GM12878 (cell line): ENCODE results near the gene SLC1A2. TPM values are rescaled to one million over a fixed set of nuclear protein-coding genes. Genes with fewer than 3 reads are reported as not detected.

Experiments
- ATAC-seq: fragments of 200-7000 bp; cut with Tn5 transposase; 3 replicates; pipeline ENCODE4 v1.9.1; 2020; ENCODE audit warnings: mild to moderate bottlenecking, moderate library complexity
- BruUV-seq: library from RNA; stranded (reverse); fragments of 400-500 nt; replicated peaks from 2 replicates; lab custom pipeline; 2021; lab: Mats Ljungman, UMichigan
- CTCF ChIA-PET: fragments of 300-600 bp; sonication (Branson Sonifier 250); formaldehyde crosslinking; extraction: SDS; loops from one replicate; lab custom pipeline; 2021; ENCODE audit warnings: inconsistent platforms; lab: Yijun Ruan, JAX
- POLR2A ChIA-PET: fragments of 350-600 bp; formaldehyde crosslinking; extraction: SDS; loops from one replicate; lab custom pipeline; 2021; ENCODE audit warnings: inconsistent platforms; lab: Charles Lee
- RAD21 ChIA-PET: fragments of 300-600 bp; sonication (Branson Sonifier 250); formaldehyde crosslinking; loops from one replicate; lab custom pipeline; 2023; ENCODE audit warnings: antibody characterized with exemption; ENCODE audit not compliant: unreplicated experiment; lab: Charles Lee
- SMC1A ChIA-PET: fragments of 300-600 bp; sonication (Branson Sonifier 250); formaldehyde crosslinking; loops from one replicate; lab custom pipeline; 2023; ENCODE audit not compliant: unreplicated experiment, uncharacterized antibody; lab: Charles Lee
- DNase-seq: peaks from one replicate; pipeline ENCODE4 v3.0.0-alpha.2; 2011; ENCODE audit warnings: low read depth, low spot score
- FAIRE-seq: peaks from 3 replicates; lab custom pipeline; 2011; peaks lifted over from hg19 to GRCh38; lab: Jason Lieb, UNC
- H2AFZ ChIP-seq: 2 replicates; pipeline ENCODE4 v1.6.0; 2011; ENCODE audit warnings: low read depth, low read length, control low read depth; ENCODE audit not compliant: control insufficient read depth
- H3K27ac ChIP-seq: 2 replicates; pipeline ENCODE4 v1.5.1; 2011; ENCODE audit warnings: control low read depth; ENCODE audit not compliant: control insufficient read depth, insufficient read depth
- H3K27me3 ChIP-seq, 2 experiments: replicated peaks in 1 of 2; 2 replicates each; pipeline versions ENCODE4 v1.6.0 to v1.6.1; 2011; ENCODE audit warnings: low read length in 1 of 2; ENCODE audit not compliant: control insufficient read depth in 2 of 2, insufficient read depth in 2 of 2
- H3K36me3 ChIP-seq, 2 experiments: 2 replicates each; pipeline ENCODE4 v1.5.1; 2011; ENCODE audit warnings: low read length in 1 of 2; ENCODE audit not compliant: control insufficient read depth in 2 of 2, insufficient read depth in 2 of 2
- H3K4me1 ChIP-seq: 2 replicates; pipeline ENCODE4 v1.6.1; 2011; ENCODE audit warnings: mild to moderate bottlenecking, low read length, moderate library complexity, mixed read lengths; ENCODE audit not compliant: control insufficient read depth, insufficient read depth
- H3K4me2 ChIP-seq: 2 replicates; pipeline ENCODE4 v1.6.0; 2011; ENCODE audit warnings: control low read depth; ENCODE audit not compliant: control insufficient read depth, insufficient read depth
- H3K4me3 ChIP-seq: fragments of 200-600 bp; sonication (generic); 2 replicates; pipeline ENCODE4 v1.5.1; 2016
- H3K79me2 ChIP-seq: 2 replicates; pipeline ENCODE4 v1.6.0; 2011; ENCODE audit warnings: low read length; ENCODE audit not compliant: control insufficient read depth, insufficient read depth
- H3K9ac ChIP-seq: 2 replicates; pipeline ENCODE4 v1.8.0; 2011; ENCODE audit warnings: low read length, control low read depth, mixed read lengths; ENCODE audit not compliant: control insufficient read depth, insufficient read depth
- H3K9me3 ChIP-seq: replicated peaks from 3 replicates; pipeline ENCODE4 v1.5.1; 2011; ENCODE audit warnings: mild to moderate bottlenecking, low read length; ENCODE audit not compliant: control insufficient read depth, insufficient read depth
- H4K20me1 ChIP-seq: 2 replicates; pipeline ENCODE4 v1.6.0; 2011; ENCODE audit not compliant: control insufficient read depth, insufficient read depth
- CBFB ChIP-seq: IDR thresholded peaks from 2 replicates; pipeline ENCODE4 v1.6.1; 2016; ENCODE audit warnings: antibody characterized with exemption, low read depth
- CREM ChIP-seq: IDR thresholded peaks from 2 replicates; pipeline ENCODE4 v1.6.1; 2014; ENCODE audit warnings: antibody characterized with exemption, low read depth
- FOS ChIP-seq: IDR thresholded peaks from 3 replicates; pipeline ENCODE4 v1.6.1; 2011; ENCODE audit warnings: borderline replicate concordance; ENCODE audit not compliant: insufficient read length; ENCODE audit errors: extremely low read depth
- HCFC1 ChIP-seq: fragments of 150-350 bp; IDR thresholded peaks from 2 replicates; pipeline ENCODE4 v1.6.1; 2014; ENCODE audit warnings: low read length
- KAT2A ChIP-seq: conservative IDR thresholded peaks from 2 replicates; pipeline ENCODE4 v1.6.1; 2011; ENCODE audit warnings: low read depth, low read length; ENCODE audit not compliant: control insufficient read depth
- KLF5 ChIP-seq: fragments of 450-650 bp; IDR thresholded peaks from 2 replicates; pipeline ENCODE4 v1.6.1; 2014; ENCODE audit warnings: mild to moderate bottlenecking; ENCODE audit not compliant: partially characterized antibody
- SPI1 ChIP-seq: IDR thresholded peaks from 2 replicates; pipeline ENCODE4 v1.6.1; 2011; ENCODE audit warnings: low read depth, mild to moderate bottlenecking, low read length, moderate library complexity, borderline replicate concordance; ENCODE audit not compliant: insufficient read depth
- SUZ12 ChIP-seq: fragments of 200-600 bp; sonication (generic); IDR thresholded peaks from one replicate; pipeline ENCODE4 v1.6.1; 2018; ENCODE audit warnings: antibody characterized with exemption, mild to moderate bottlenecking; ENCODE audit not compliant: unreplicated experiment
- TARDBP ChIP-seq: IDR thresholded peaks from 2 replicates; pipeline ENCODE4 v1.6.1; 2016; ENCODE audit warnings: borderline replicate concordance
- TCF12 ChIP-seq: IDR thresholded peaks from 2 replicates; pipeline ENCODE4 v1.6.1; 2011; ENCODE audit warnings: low read depth, mild to moderate bottlenecking, low read length
- YBX1 ChIP-seq: fragments of 450-650 bp; IDR thresholded peaks from 2 replicates; pipeline ENCODE4 v1.6.1; 2016; ENCODE audit warnings: antibody characterized with exemption
- ZNF622 ChIP-seq: fragments of 450-650 bp; IDR thresholded peaks from 2 replicates; pipeline ENCODE4 v1.6.1; 2017; ENCODE audit warnings: mild to moderate bottlenecking, inconsistent platforms
- WGBS: methylation state at CpG from one replicate; pipeline ENCODE4 v1.1.6; 2016; ENCODE audit warnings: low lambda C conversion rate; ENCODE audit not compliant: insufficient replicate concordance, insufficient coverage; ENCODE audit errors: missing lambda C conversion rate; 5-methylcytosine and 5-hydroxymethylcytosine counted together
- in situ Hi-C: fragments of 300-500 bp; cut with MboI; formaldehyde crosslinking; loops from 9 replicates; pipeline ENCODE4 v1.14.3; 2018; ENCODE audit warnings: mixed read lengths
- intact Hi-C: fragments of 100-400 bp; cut with micrococcal nuclease; formaldehyde crosslinking; loops from one replicate; pipeline ENCODE4 v1.14.2; 2022; ENCODE audit not compliant: unreplicated experiment
- polyA plus RNA-seq, 11 experiments: library from polyadenylated mRNA; depleted of rRNA in 4 of 11; unstranded in 6 of 11; stranded (reverse) in 5 of 11; fragments of >200 nt; fragmentation: Nextera tagmentation in 4 of 11; fragmentation: Illumina TruSeq in 1 of 11; extraction: Ambion mirVana in 4 of 11; extraction: Trizol in 1 of 11; gene quantifications; 1 replicate in 1 of 11; 2 replicates in 10 of 11; pipeline versions ENCODE4 v1.2.1 to v1.2.3, GENCODE V29; 2011 to 2016; ENCODE audit warnings: inconsistent platforms in 2 of 11, missing spikeins in 2 of 11, low read depth in 1 of 11
- total RNA-seq, 4 experiments: library from RNA; depleted of rRNA in 3 of 4; stranded (reverse); fragments of >200 nt in 3 of 4; fragmentation: Illumina TruSeq in 1 of 4; extraction: Trizol in 1 of 4; gene quantifications; 2 replicates each; pipeline versions ENCODE4 v1.2.1 to v1.2.3, GENCODE V29; 2013 to 2021

The SLC1A2 gene
- total and polyA plus RNA-seq, 10 of the 15 experiments (the other 5 are each of a cell fraction or from before 2014, with no cell fraction given), result 0.01 to 0.84 (median 0.22) TPM; not detected in 1

GRCh38 chr11:35216962-35217678, 202.2 kb downstream of the SLC1A2 start:
- Histone ChIP-seq H3K4me2 (no peak overlapping the region), H3K27ac (no peak overlapping the region), H3K4me1 (no peaks in the 10 kb centered on the region), H3K27me3 (no peaks in the 10 kb centered on the region), H3K36me3 (peaks cover 5 to 7% of the 10 kb centered on the region in 2 experiments), H3K79me2 (no peaks in the 10 kb centered on the region), H4K20me1 (no peaks in the 10 kb centered on the region), H3K4me3 (no peak overlapping the region), H2AFZ (no peak overlapping the region), H3K9ac (no peak overlapping the region), H3K9me3 (no peaks in the 10 kb centered on the region)
- TF ChIP-seq ZNF622 (no peak), SPI1 (peak; percentile 31; the same call in 1 of the 2 replicates)
- ChIA-PET CTCF (no interaction called here), SMC1A (interaction anchor here (1.0 kb wide), 1 partner anchor 40 kb away, joined by 3 read pairs; no protein-coding TSS in a partner anchor), POLR2A (no interaction called here), RAD21 (no interaction called here)
- ATAC-seq, result no peak
- 71% methylated on average over 2 of the region's 3 CpGs for WGBS
- intact Hi-C loops, result no loop called here
- in situ Hi-C loops, result no loop called here
- no peak for DNase-seq
- BruUV-seq, result no TSS peak
- FAIRE-seq, result no peak

- peaks cover 5 to 7% of the 10 kb centered on the region in 2 experiments for H3K36me3 ChIP-seq
- H3K9me3 ChIP-seq, result no peaks in the 10 kb centered on the region
- DNase-seq, result no peak
- no peak overlapping the region for H3K4me3 ChIP-seq
- no peaks in the 10 kb centered on the region for H4K20me1 ChIP-seq
- TF ChIP-seq YBX1 (no peak), KLF5 (no peak), HCFC1 (no peak), CREM (no peak), CBFB (no peak), KAT2A (no peak), TARDBP (no peak), TCF12 (no peak), SUZ12 (no peak), FOS (no peak)
- TF ChIP-seq, all 136 proteins: peak for 0
- ChIA-PET POLR2A (no interaction called here), RAD21 (no interaction called here), CTCF (no interaction called here), SMC1A (no interaction called here)
- ATAC-seq, result no peak
- no peaks in the 10 kb centered on the region for H3K79me2 ChIP-seq
- no peak overlapping the region for H2AFZ ChIP-seq
- H3K27me3 ChIP-seq, result no peaks in the 10 kb centered on the region
- FAIRE-seq, result no peak
- no peaks in the 10 kb centered on the region for H3K4me1 ChIP-seq
- H3K27ac ChIP-seq, result no peak overlapping the region
- no TSS peak for BruUV-seq
- in situ Hi-C loops, result no loop called here
- no peak overlapping the region for H3K9ac ChIP-seq
- intact Hi-C loops, result no loop called here
- no peak overlapping the region for H3K4me2 ChIP-seq
These were observed 203.4 kb downstream of the SLC1A2 start for GRCh38 chr11:35215945-35216344.
